ENCODE measurements around the gene CSAD. TPM values are rescaled to one million over a fixed set of nuclear protein-coding genes. Genes with fewer than 3 reads are reported as not detected.

Gene CSAD
- total and polyA plus RNA-seq, 2 experiments from 2014 or later: 8.6 to 14.2 TPM

DNA sequence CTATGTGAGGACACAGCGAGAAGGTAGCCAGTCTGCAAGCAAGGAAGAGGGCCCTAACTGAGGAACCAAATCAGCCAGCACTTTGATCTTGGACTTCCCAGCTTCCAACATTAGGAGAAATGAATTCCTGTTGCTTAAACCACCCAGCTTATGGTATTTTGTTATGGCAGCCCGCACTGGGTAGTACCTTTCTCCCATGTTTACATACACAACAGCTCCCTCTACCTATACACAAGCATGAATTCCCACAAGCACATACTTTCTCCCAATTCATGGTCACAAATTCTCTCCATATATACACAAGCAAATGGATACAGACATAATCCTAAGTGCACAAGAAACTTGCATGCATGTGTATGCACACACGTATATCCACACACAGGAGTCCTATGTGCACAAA lies 19.0 kb upstream of the CSAD start:
- 94% methylated on average over 3 of the region's 3 CpGs for WGBS, 2 experiments (ENCODE audit: low coverage in 1 of 2, low lambda C conversion rate in 2 of 2, missing lambda C conversion rate in 2 of 2)
- in situ Hi-C loops (cut with MboI): no loop called here

DNA sequence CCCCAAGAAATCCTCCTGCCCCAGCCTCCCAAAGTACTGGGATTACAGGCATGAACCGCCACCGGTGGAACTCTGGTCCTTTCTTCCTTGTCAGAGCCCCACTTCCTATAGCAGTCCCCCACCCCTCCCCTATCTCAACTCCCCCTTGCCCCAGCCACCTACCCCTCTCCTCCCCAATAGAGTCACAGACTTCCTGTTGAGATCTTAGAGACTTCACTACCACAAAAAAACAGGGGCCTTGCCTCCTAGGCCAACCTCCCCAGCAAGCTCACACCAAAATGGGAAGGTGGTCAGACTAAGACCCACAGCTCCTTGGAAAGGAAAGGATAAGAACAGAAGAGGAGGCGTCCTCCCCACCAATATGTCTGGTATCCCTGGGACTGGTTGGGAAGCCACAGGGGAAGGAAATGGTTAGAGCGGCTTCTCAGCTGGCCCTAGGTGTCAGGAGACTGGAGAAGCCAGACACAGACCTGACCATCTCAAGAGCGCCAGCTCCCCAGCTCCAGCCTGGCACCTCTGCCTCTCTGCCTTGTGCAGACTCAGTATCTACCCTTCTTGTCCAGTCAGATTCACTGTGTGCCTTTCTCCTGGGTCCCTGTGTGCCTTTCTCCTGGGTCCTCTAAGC lies 17.9 kb upstream of the CSAD start:
- Histone ChIP-seq H3K79me2 (ENCODE audit: insufficient read depth) (no peaks in the 10 kb centered on the region), H3K4me3 (no peak overlapping the region), H3K27ac (no peak overlapping the region), H3K36me3 (ENCODE audit: low read depth) (no peaks in the 10 kb centered on the region), H4K20me1 (ENCODE audit: insufficient read depth) (no peaks in the 10 kb centered on the region), H2AFZ (no peak overlapping the region), H3K27me3 (replicated peaks; ENCODE audit: insufficient read depth) (no peaks in the 10 kb centered on the region), H3K9me2 (ENCODE audit: insufficient read depth) (no peaks in the 10 kb centered on the region), H3K4me1 (ENCODE audit: insufficient read depth) (no peaks in the 10 kb centered on the region; the same call in 1 of the 2 replicates), H3K9me3 (ENCODE audit: low read depth) (no peaks in the 10 kb centered on the region), H3K4me2 (ENCODE audit: unreplicated experiment) (no peak overlapping the region), H3F3A (ENCODE audit: insufficient read depth) (no peaks in the 10 kb centered on the region), H3K9ac (no peak overlapping the region)
- in situ Hi-C loops (cut with MboI): no loop called here
- DNase-seq: no peak
- TF ChIP-seq EZH2 (IDR thresholded peaks at IDR 0.05; ENCODE audit: insufficient read depth, poor library complexity, severe bottlenecking) (no peak), EZH2phosphoT487 (IDR thresholded peaks at IDR 0.05; ENCODE audit: insufficient read depth, low read depth) (no peak)
- 97% methylated on average over 4 to 5 of the region's 5 CpGs for WGBS, 2 experiments (ENCODE audit: low coverage in 1 of 2, low lambda C conversion rate in 2 of 2, missing lambda C conversion rate in 2 of 2)

More for the DNA sequence above, 19.0 kb upstream of the CSAD start:
- Histone ChIP-seq H3K27me3 (replicated peaks; ENCODE audit: insufficient read depth) (no peaks in the 10 kb centered on the region), H3F3A (ENCODE audit: insufficient read depth) (0 out of 2 replicates have a peak, but pooled peaks cover under 1% of the 10 kb centered on the region), H3K4me2 (ENCODE audit: unreplicated experiment) (no peak overlapping the region), H3K4me3 (no peak overlapping the region), H3K27ac (no peak overlapping the region), H3K79me2 (ENCODE audit: insufficient read depth) (no peaks in the 10 kb centered on the region), H4K20me1 (ENCODE audit: insufficient read depth) (no peaks in the 10 kb centered on the region), H3K36me3 (ENCODE audit: low read depth) (no peaks in the 10 kb centered on the region), H2AFZ (no peak overlapping the region), H3K4me1 (ENCODE audit: insufficient read depth) (no peaks in the 10 kb centered on the region; the same call in 1 of the 2 replicates), H3K9me2 (ENCODE audit: insufficient read depth) (no peaks in the 10 kb centered on the region), H3K9me3 (ENCODE audit: low read depth) (no peaks in the 10 kb centered on the region), H3K9ac (no peak overlapping the region)
- DNase-seq: no peak
- TF ChIP-seq EZH2 (IDR thresholded peaks at IDR 0.05; ENCODE audit: insufficient read depth, poor library complexity, severe bottlenecking): no peak
- no peak for TF ChIP-seq EZH2phosphoT487 (IDR thresholded peaks at IDR 0.05; ENCODE audit: insufficient read depth, low read depth)

DNA sequence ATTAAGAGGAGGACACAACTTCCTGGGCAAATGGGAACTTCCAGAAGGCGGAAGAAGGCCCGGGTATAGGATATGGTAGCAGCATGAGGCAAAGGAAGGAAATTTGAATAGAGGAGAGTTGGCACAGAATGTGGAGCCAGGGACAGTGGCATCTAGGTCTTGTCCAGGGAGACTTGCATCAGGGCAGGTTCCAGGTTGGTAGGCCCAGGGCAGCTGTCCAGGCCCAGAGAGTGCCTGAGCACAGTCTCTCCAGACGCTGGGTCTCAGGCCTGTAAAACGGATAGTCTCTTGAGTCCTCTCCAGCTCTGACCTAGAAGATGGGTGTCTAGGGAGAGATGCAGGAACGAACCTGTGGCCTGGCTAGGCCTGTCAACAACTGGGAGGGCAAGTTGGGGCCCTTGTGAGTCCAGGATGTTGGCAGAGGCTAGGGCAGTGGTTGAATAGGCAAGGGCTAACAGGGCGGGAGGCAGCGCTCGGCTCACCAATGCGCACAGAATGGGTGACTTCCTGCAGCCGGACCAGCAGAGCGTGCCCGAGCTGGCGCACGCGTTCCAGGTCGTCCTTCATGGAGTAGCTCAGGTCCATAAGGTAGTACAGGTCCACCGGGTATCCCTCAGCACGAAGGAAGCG lies 16.4 kb upstream of the CSAD start:
- H3K36me3 ChIP-seq (ENCODE audit: low read depth): no peaks in the 10 kb centered on the region
- H3F3A ChIP-seq (ENCODE audit: insufficient read depth): no peaks in the 10 kb centered on the region
- DNase-seq: no peak
- no peak overlapping the region for H3K4me3 ChIP-seq
- H3K27ac ChIP-seq: no peak overlapping the region
- H3K4me1 ChIP-seq (ENCODE audit: insufficient read depth): no peaks in the 10 kb centered on the region; the same call in 1 of the 2 replicates
- H4K20me1 ChIP-seq (ENCODE audit: insufficient read depth): no peaks in the 10 kb centered on the region
- no peak overlapping the region for H3K9ac ChIP-seq
- no peaks in the 10 kb centered on the region for H3K9me3 ChIP-seq (ENCODE audit: low read depth)
- WGBS, 2 experiments (ENCODE audit: low coverage in 1 of 2, low lambda C conversion rate in 2 of 2, missing lambda C conversion rate in 2 of 2): 84 to 85% methylated on average over 17 to 19 of the region's 19 CpGs
- no peaks in the 10 kb centered on the region for H3K27me3 ChIP-seq (replicated peaks; ENCODE audit: insufficient read depth)
- H3K4me2 ChIP-seq (ENCODE audit: unreplicated experiment): no peak overlapping the region
- no peaks in the 10 kb centered on the region for H3K79me2 ChIP-seq (ENCODE audit: insufficient read depth)
- H3K9me2 ChIP-seq (ENCODE audit: insufficient read depth): no peaks in the 10 kb centered on the region
- H2AFZ ChIP-seq: peak overlapping the region; percentile 83
- TF ChIP-seq EZH2phosphoT487 (IDR thresholded peaks at IDR 0.05; ENCODE audit: insufficient read depth, low read depth) (no peak), EZH2 (IDR thresholded peaks at IDR 0.05; ENCODE audit: insufficient read depth, poor library complexity, severe bottlenecking) (no peak)
- in situ Hi-C loops (cut with MboI): no loop called here

DNA sequence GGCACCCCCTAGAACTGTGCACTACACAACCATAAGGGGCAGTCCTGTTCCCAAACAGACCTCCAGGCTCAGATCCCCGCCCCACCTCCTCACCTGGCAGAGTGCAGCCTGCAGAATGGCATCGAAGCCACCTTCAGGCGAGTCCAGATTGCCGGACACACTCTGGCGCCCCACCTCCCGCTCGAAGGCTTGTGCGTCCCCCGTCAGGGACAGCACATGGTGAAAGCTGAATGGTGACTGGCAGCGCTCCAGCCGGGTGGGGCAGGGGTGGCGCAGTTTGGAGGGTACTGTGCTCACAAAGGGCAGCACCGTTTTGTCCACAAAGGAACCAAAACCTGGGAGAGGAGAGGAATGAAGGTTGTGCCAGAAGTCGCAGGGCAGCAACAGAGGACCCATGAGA lies 15.8 kb upstream of the CSAD start:
- H3F3A ChIP-seq (ENCODE audit: insufficient read depth): no peaks in the 10 kb centered on the region; the same call in 1 of the 2 replicates
- no peak overlapping the region for H3K4me2 ChIP-seq (ENCODE audit: unreplicated experiment)
- no peak for DNase-seq
- H3K27ac ChIP-seq: no peak overlapping the region
- 81% methylated on average over 14 of the region's 14 CpGs for WGBS, 2 experiments (ENCODE audit: low coverage in 1 of 2, low lambda C conversion rate in 2 of 2, missing lambda C conversion rate in 2 of 2)
- no peak overlapping the region for H3K9ac ChIP-seq
- TF ChIP-seq EZH2 (IDR thresholded peaks at IDR 0.05; ENCODE audit: insufficient read depth, poor library complexity, severe bottlenecking) (no peak), EZH2phosphoT487 (IDR thresholded peaks at IDR 0.05; ENCODE audit: insufficient read depth, low read depth) (no peak)
- H3K79me2 ChIP-seq (ENCODE audit: insufficient read depth): no peaks in the 10 kb centered on the region
- H3K4me1 ChIP-seq (ENCODE audit: insufficient read depth): no peaks in the 10 kb centered on the region; the same call in 1 of the 2 replicates
- no peaks in the 10 kb centered on the region for H3K36me3 ChIP-seq (ENCODE audit: low read depth)
- no peak overlapping the region for H3K4me3 ChIP-seq
- no peaks in the 10 kb centered on the region for H3K27me3 ChIP-seq (replicated peaks; ENCODE audit: insufficient read depth)
- H3K9me3 ChIP-seq (ENCODE audit: low read depth): no peaks in the 10 kb centered on the region
- no peaks in the 10 kb centered on the region for H3K9me2 ChIP-seq (ENCODE audit: insufficient read depth)
- no peak overlapping the region for H2AFZ ChIP-seq
- H4K20me1 ChIP-seq (ENCODE audit: insufficient read depth): no peaks in the 10 kb centered on the region
- in situ Hi-C loops (cut with MboI): no loop called here
